Measurements from ENCODE around the gene FMN1. TPM values are rescaled to one million over a fixed set of nuclear protein-coding genes. Genes with fewer than 3 reads are reported as not detected.

Gene FMN1
- total RNA-seq, 1 donor from 2014 or later: 4.2 TPM

- Mint-ChIP-seq H3K4me1 (ENCODE audit: unreplicated experiment) (peaks cover 8% of the 10 kb centered on the region), H3K9me3 (ENCODE audit: unreplicated experiment) (no peaks in the 10 kb centered on the region), H3K36me3 (ENCODE audit: unreplicated experiment) (no peaks in the 10 kb centered on the region), H3K27ac (ENCODE audit: unreplicated experiment) (no peak overlapping the region), H3K27me3 (ENCODE audit: unreplicated experiment) (peaks cover 56% of the 10 kb centered on the region), H3K4me3 (ENCODE audit: unreplicated experiment) (no peak overlapping the region)
- DNase-seq (ENCODE audit: extremely low spot score, unreplicated experiment): no peak
- TF ChIP-seq CTCF (IDR thresholded peaks at IDR 0.05): no peak
Observed at GRCh38 chr15:33190539-33190938, 4.0 kb downstream of the FMN1 start.

DNA sequence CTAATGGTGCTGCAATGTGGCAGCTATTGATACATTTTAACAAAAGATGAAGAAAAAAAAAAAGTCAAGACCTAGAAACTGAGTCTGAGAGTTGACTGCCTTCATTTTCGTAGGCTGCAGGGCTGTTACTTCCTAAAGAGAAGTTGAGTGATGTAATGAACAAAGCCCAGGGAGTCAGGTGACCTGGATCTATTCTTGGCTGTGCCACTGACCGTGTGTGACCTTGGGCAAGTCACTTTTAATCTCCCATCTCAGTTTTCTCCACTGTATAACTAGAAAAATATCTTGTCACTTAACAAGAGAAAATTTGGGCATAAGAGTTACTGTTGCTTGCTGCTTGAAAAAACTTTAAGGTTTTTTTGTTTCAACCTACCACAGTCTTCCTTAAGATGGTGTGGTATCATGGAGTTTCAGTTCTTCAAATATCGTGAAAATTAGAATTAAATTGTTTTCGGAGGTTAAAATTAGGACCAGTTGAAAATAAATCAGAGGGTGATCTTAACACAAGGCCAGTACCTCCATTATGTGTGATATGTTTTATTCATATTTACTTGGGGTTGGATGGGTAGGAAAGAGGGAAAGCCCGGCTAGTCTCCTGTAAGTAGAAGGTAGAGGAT, 5.8 kb downstream of the FMN1 start:
- H3K36me3 Mint-ChIP-seq (ENCODE audit: unreplicated experiment): no peaks in the 10 kb centered on the region
- TF ChIP-seq CTCF (IDR thresholded peaks at IDR 0.05): no peak
- no peaks in the 10 kb centered on the region for H3K4me1 Mint-ChIP-seq (ENCODE audit: unreplicated experiment)
- H3K4me3 Mint-ChIP-seq (ENCODE audit: unreplicated experiment): no peak overlapping the region
- no peaks in the 10 kb centered on the region for H3K9me3 Mint-ChIP-seq (ENCODE audit: unreplicated experiment)
- no peak overlapping the region for H3K27ac Mint-ChIP-seq (ENCODE audit: unreplicated experiment)
- H3K27me3 Mint-ChIP-seq (ENCODE audit: unreplicated experiment): peaks cover 59% of the 10 kb centered on the region
- DNase-seq (ENCODE audit: extremely low spot score, unreplicated experiment): no peak

DNA sequence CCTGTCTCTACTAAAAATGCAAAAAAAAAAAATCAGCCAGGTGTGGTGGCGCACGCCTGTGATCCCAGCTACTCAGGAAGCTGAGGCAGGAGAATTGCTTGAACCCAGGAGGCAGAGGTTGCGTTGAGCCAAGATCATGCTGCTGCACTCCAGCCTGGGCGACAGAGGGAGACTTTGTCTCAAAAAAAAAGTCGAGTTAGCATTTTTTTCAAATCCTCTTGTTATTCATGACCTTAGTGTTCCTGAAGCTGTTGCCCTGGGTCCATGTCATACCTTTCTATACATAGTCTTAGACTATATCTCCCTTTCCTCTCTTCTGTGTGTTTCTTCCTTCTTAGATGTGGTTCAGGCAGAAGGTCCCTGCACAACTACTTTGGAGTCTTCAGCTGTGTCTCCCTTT, 6.4 kb downstream of the FMN1 start:
- peaks cover 60% of the 10 kb centered on the region for H3K27me3 Mint-ChIP-seq (ENCODE audit: unreplicated experiment)
- H3K36me3 Mint-ChIP-seq (ENCODE audit: unreplicated experiment): no peaks in the 10 kb centered on the region
- no peak overlapping the region for H3K4me3 Mint-ChIP-seq (ENCODE audit: unreplicated experiment)
- H3K4me1 Mint-ChIP-seq (ENCODE audit: unreplicated experiment): no peaks in the 10 kb centered on the region
- no peaks in the 10 kb centered on the region for H3K9me3 Mint-ChIP-seq (ENCODE audit: unreplicated experiment)
- H3K27ac Mint-ChIP-seq (ENCODE audit: unreplicated experiment): no peak overlapping the region
- TF ChIP-seq CTCF (IDR thresholded peaks at IDR 0.05): no peak
- DNase-seq (ENCODE audit: extremely low spot score, unreplicated experiment): no peak

GRCh38 chr15:33183334-33183733, 11.2 kb downstream of the FMN1 start:
- no peak overlapping the region for H3K27ac Mint-ChIP-seq (ENCODE audit: unreplicated experiment)
- no peaks in the 10 kb centered on the region for H3K36me3 Mint-ChIP-seq (ENCODE audit: unreplicated experiment)
- no peak overlapping the region for H3K4me3 Mint-ChIP-seq (ENCODE audit: unreplicated experiment)
- DNase-seq (ENCODE audit: extremely low spot score, unreplicated experiment): no peak
- no peaks in the 10 kb centered on the region for H3K4me1 Mint-ChIP-seq (ENCODE audit: unreplicated experiment)
- peaks cover 27% of the 10 kb centered on the region for H3K27me3 Mint-ChIP-seq (ENCODE audit: unreplicated experiment)
- TF ChIP-seq CTCF (IDR thresholded peaks at IDR 0.05): no peak
- no peaks in the 10 kb centered on the region for H3K9me3 Mint-ChIP-seq (ENCODE audit: unreplicated experiment)

DNA sequence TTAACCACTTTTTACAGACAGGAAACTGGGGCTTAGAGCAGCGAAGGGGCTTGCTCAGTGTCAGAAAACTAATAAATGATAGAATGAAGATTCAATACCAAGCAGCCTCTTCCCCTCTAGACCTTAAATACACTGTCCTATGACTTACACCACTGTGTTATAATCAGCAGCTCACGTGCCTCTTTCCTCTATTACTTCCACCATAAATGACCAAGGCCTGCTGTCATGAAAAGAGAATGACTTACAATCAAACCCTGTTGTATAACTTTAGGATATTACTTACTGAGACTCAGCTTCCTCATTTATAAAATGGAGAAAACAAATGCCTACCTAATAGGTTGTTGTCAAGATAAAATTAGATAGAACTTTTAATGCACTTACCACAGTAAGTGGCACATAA, 11.6 kb downstream of the FMN1 start:
- peaks cover 26% of the 10 kb centered on the region for H3K27me3 Mint-ChIP-seq (ENCODE audit: unreplicated experiment)
- no peak for TF ChIP-seq CTCF (IDR thresholded peaks at IDR 0.05)
- no peaks in the 10 kb centered on the region for H3K36me3 Mint-ChIP-seq (ENCODE audit: unreplicated experiment)
- no peaks in the 10 kb centered on the region for H3K4me1 Mint-ChIP-seq (ENCODE audit: unreplicated experiment)
- no peak overlapping the region for H3K27ac Mint-ChIP-seq (ENCODE audit: unreplicated experiment)
- H3K4me3 Mint-ChIP-seq (ENCODE audit: unreplicated experiment): no peak overlapping the region
- DNase-seq (ENCODE audit: extremely low spot score, unreplicated experiment): no peak
- H3K9me3 Mint-ChIP-seq (ENCODE audit: unreplicated experiment): no peaks in the 10 kb centered on the region

Data from osteocyte (in vitro differentiated cells).